GM10248 (cell line): ENCODE data around the gene TYK2.
"Not testable (repeated sequence)": the region's sequence is repeated elsewhere in the genome, so short reads cannot be mapped to it uniquely, and the experiment has no call there.

ENCODE experiments used
- CTCF ChIA-PET: fragments of 300-600 bp; sonication (Branson Sonifier 250); formaldehyde crosslinking; extraction: SDS; loops from one replicate; lab custom pipeline; 2021; ENCODE audit warnings: antibody characterized with exemption; lab: Yijun Ruan, JAX
- POLR2A ChIA-PET: fragments of 350-650 bp; sonication (Branson Sonifier 250); formaldehyde crosslinking; extraction: SDS; loops from one replicate; lab custom pipeline; 2020; ENCODE audit warnings: antibody characterized with exemption; lab: Yijun Ruan, JAX
- DNase-seq: peaks from one replicate; pipeline ENCODE4 v3.0.0; 2012; ENCODE audit errors: extremely low spot score
- TF ChIP-seq, protein P1 (sequence below): IDR thresholded peaks from 2 replicates; pipeline ENCODE4 v1.5.1; 2012; ENCODE audit warnings: mild to moderate bottlenecking, low read depth; ENCODE audit errors: extremely low read depth, missing control alignments, control extremely low read depth

The TYK2 gene

DNA sequence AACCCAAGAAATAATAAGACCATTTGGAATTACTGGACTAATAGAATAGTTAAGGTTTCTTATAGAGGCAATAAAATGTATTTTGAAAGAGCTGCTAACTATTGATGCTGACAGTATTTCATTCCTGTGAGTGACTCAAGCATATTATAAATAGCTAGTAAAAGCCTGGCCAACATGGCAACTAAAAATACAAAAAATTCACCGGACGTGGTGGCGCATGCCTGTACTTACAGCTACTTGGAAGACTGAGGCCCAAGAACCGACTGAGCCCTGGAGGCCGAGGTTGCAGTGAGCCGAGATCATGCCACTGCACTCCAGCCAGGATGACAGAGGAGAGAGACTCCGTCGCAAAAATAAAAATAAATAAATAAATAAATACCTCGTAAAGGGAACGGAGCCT is 35.6 kb downstream of the TYK2 start:
- ChIA-PET CTCF (interaction anchor here (0.8 to 1.9 kb wide), 4 partner anchors 35 to 317 kb away, joined by 3 to 8 read pairs (median 4); no protein-coding TSS in a partner anchor), POLR2A (interaction anchor here (0.7 to 1.1 kb wide), 3 partner anchors 18 to 74 kb away, joined by 3 to 5 read pairs (median 4); partner anchors contain the start of gene TYK2)
- TF ChIP-seq, protein P1, sequence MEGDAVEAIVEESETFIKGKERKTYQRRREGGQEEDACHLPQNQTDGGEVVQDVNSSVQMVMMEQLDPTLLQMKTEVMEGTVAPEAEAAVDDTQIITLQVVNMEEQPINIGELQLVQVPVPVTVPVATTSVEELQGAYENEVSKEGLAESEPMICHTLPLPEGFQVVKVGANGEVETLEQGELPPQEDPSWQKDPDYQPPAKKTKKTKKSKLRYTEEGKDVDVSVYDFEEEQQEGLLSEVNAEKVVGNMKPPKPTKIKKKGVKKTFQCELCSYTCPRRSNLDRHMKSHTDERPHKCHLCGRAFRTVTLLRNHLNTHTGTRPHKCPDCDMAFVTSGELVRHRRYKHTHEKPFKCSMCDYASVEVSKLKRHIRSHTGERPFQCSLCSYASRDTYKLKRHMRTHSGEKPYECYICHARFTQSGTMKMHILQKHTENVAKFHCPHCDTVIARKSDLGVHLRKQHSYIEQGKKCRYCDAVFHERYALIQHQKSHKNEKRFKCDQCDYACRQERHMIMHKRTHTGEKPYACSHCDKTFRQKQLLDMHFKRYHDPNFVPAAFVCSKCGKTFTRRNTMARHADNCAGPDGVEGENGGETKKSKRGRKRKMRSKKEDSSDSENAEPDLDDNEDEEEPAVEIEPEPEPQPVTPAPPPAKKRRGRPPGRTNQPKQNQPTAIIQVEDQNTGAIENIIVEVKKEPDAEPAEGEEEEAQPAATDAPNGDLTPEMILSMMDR: no peak

DNA sequence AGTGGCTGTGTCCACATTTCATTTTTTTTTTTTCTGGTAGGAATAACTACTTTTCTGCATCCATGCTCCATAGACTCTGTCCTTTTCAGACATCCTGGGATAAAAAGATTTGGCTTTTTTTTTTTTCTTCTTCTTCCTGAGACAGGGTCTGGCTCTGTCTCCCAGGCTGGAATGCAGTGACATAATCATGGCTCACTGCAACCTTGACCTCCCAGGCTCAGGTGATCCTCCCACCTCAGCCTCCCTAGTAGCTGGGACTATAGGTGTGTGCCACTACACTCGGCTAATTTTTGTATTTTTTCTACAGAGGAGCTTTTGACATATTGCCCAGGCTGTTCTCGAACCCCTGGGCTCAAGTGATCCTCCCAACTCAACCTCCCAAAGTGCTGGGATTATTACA is 36.9 kb downstream of the TYK2 start:
- ChIA-PET CTCF (interaction anchor here (1.5 to 1.7 kb wide), 2 partner anchors 45 to 72 kb away, joined by 4 to 5 read pairs; partner anchors contain the start of gene ICAM1), POLR2A (no interaction called here)
- TF ChIP-seq, protein P1: no peak
- no peak for DNase-seq

More for the DNA sequence above, 35.6 kb downstream of the TYK2 start:
- DNase-seq: no peak

DNA sequence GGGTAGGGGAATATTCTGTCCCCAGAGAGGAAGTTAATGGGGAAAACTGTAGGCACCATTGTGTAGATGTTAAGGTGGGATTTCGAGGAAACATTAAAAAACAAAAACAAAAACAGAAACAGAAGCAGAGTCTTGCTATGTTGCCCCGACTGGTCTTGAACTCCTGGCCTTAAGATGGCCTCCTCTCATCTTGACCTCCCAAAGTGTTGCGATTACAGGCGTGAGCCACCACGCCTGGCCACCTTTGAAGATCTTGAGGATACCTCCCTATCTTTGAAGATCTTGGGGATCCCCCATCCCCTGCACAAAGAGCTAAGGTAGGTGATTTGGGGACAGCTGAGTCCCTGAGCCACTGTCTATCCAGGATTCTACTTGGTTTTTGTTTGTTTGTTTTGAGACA is 40.4 kb downstream of the TYK2 start:
- ChIA-PET POLR2A (no interaction called here), CTCF (interaction anchor here (1.0 to 1.3 kb wide), 2 partner anchors 16 to 32 kb away, joined by 3 read pairs; no protein-coding TSS in a partner anchor)
- DNase-seq: no peak
- TF ChIP-seq, protein P1: no peak

DNA sequence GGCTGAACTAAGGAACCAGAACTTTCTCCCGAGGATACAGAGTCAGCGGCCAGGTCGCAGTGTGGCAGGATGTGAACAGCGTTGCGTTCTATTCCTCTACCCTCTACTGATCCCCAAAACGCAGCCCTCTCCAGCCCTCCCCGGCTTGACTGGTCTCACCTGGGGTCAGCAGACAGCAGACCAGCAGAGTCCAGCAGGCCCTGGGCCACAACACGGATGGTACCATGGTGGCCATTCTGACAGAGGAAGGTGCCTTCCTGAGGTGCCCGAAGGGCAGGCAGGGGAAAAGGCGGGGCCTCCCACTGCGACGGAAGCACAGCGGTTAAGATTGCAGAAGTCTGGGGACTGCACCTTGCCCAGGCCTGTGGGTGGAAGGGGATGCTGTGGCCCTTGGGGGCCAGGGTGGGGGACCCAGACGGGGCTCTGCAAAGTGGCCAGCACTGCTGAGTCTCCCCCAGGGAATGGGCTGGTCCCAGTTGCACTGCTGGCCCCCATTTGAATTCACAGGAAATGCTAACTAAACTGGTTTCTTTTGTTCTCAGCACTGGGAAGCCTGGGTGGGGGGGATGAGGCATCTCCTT is 40.9 kb downstream of the TYK2 start, which contains the start of gene ICAM3:
Gene ICAM3 (minus strand): TSS at position 245 of the 581 bp plus-strand sequence. CDS start 10 bp downstream, at position 235.
- ChIA-PET CTCF (no interaction called here), POLR2A (no interaction called here)
- TF ChIP-seq, protein P1: no peak
- peak; percentile 79 for DNase-seq

DNA sequence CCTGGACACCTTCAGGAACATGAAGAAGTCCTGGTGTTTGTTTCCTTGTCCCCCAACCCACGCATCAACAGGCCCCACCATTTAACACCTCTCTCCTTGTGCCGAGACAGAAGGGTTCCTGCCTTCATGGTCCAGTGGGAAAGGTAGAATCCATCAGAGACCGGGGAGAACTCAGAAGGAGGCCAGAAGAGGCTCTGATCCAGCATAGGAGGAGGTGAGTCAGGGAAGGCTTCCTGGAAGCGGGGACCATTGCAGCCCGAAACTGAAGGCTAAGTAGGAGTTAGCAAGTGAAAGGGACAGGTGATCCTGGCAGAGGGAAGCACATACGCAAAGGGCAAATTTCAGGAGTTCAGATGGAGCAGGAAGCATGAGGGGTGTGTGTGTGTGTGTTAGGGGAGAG is 41.4 kb downstream of the TYK2 start:
- ChIA-PET POLR2A (no interaction called here), CTCF (no interaction called here)
- DNase-seq: no peak
- TF ChIP-seq, protein P1: no peak

DNA sequence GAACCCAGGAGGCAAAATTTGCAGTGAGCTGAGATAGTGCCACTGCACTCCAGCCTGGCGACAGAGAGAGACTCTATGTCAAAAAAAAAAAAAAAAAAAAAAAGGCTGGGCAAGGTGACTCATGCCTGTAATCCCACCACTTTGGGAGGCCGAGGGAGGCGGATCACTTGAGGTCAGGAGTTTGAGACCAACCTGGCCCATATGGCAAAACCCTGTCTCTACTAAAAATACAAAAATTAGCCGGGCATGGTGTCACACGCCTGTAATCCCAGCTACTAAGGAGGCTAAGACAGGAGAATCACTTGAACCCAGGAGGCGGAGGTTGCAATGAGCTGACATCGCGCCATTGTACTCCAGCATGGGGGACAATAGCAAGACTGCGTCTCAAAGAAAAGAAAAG is 43.6 kb downstream of the TYK2 start:
- POLR2A ChIA-PET, DNase-seq: not testable (repeated sequence)
- CTCF ChIA-PET: interaction anchor here (2.6 kb wide), 1 partner anchor 30 kb away, joined by 5 read pairs; no protein-coding TSS in a partner anchor

DNA sequence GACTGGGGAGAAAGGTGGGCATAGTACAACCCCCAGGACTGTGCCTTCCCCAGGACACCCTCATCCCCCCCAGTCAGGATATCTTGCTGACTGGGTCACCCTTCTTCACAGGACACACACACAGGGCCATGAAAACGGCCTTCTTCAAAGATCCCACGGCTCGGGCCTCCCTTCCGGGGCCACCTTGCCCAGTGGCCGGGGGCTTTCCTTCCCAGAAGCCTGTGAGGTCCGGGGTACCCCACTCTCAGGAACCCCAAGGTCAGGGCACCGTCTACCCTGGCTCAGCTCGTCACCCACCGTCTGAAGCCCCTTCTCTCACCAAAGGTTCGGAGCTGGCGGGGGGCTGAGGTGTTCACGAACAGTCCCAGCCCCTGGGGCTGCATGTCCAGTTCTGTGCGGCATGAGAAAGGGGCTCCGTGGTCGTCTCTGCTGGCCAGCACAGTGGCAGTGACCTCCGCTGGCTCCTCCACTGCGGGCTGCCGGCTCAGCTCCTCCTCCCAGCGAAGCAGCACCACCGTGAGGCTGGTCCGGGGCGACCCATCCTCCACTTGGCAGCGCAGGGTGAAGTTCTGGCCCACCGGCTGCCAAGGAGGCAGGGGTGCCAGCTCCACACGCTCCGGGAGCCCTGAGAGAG is 44.9 kb downstream of the TYK2 start:
- POLR2A ChIA-PET: no interaction called here
- TF ChIP-seq, protein P1: no peak
- CTCF ChIA-PET: interaction anchor here (2.6 kb wide), 1 partner anchor 31 kb away, joined by 5 read pairs; no protein-coding TSS in a partner anchor
- no peak for DNase-seq
